ENCODE data around the gene MYBBP1A. TPM values are rescaled to one million over a fixed set of nuclear protein-coding genes. Genes with fewer than 3 reads are reported as not detected.

MYBBP1A gene
- total and polyA plus RNA-seq, 2 experiments from 2014 or later, result 23.7 to 44.1 TPM

DNA sequence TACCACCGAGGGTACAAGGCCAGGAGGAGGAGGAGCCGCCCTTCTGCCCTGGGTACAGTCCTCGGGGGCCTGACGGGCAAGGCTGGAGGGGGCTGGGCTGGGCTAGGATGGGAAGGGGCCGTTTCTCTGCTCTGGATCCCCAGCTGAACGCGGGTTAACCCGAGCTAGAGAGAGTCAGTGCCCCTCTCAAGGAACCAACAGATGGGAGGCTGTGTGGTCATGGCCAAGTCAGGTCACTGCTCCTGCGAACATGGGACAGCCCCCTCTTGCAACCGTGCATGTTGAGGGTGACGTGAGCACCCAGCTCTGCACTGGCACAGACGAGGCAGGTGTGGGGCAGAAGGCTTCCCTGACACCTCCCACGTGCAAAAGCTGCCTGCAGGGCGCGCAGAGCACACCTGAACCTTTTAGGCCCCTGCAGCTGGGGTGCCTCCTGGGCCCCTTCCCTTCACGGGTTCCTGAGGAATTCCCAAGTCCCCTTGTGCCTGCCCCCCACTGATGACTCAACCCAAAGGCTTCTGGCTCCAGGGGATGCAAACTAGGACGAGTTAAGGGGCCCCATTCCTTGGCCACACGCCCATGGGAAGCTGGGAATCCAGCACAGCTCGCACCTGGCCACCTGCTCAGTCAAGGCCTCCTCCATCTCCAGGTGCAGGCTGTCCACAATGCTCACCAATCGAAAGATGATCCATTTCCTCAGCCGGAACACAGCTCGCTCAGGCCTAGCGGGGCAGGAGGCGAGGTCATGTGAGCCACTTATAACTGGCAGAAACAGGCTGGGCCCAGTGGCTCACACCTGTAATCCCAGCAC lies 6.3 kb downstream of the MYBBP1A start:
- Histone ChIP-seq H3K36me3 (replicated peaks; ENCODE audit: insufficient read depth, low read depth) (no peaks in the 10 kb centered on the region), H2AFZ (no peak overlapping the region), H4K20me1 (ENCODE audit: insufficient read depth, poor library complexity, severe bottlenecking) (no peaks in the 10 kb centered on the region), H3K9me2 (replicated peaks; ENCODE audit: insufficient read depth) (no peaks in the 10 kb centered on the region), H3K27me3 (no peaks in the 10 kb centered on the region), H3K4me3 (no peak overlapping the region), H3K27ac (no peak overlapping the region), H3K4me1 (ENCODE audit: insufficient read depth) (peaks cover 2% of the 10 kb centered on the region), H3K9me3 (ENCODE audit: low read depth) (no peaks in the 10 kb centered on the region), H3K79me2 (peaks cover 6% of the 10 kb centered on the region), H3K4me2 (no peak overlapping the region)
- 91% methylated on average over 24 of the region's 24 CpGs for WGBS (ENCODE audit: low lambda C conversion rate, missing lambda C conversion rate)
- TF ChIP-seq CTCF (IDR thresholded peaks at IDR 0.05; ENCODE audit: poor library complexity) (no peak), EZH2 (IDR thresholded peaks at IDR 0.05; ENCODE audit: borderline replicate concordance) (no peak), EZH2phosphoT487 (IDR thresholded peaks at IDR 0.05; ENCODE audit: low read depth, severe bottlenecking, unreplicated experiment) (no peak)
- no peak for DNase-seq (ENCODE audit: low spot score)

DNA sequence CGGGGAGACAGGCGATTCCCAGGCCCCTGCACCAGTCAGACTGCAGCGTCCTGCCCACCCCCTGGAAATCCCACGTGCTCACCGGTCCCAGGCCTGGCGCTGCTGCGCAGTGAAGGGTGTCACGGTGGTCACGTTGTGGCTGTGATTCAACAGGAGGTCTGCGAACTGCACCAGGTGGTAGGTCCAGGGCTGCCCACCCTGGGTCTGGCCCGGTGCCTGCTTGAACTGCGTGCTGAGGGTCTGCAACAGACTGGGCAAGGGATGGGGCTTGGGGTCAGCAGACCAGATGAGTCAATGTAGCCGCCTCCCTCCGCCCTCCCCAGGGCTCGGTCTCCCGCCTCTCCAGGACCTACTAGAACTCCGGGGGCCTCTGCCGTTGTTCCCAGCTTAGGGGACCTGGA lies 7.1 kb downstream of the MYBBP1A start:
- no peak overlapping the region for H3K4me3 ChIP-seq

DNA sequence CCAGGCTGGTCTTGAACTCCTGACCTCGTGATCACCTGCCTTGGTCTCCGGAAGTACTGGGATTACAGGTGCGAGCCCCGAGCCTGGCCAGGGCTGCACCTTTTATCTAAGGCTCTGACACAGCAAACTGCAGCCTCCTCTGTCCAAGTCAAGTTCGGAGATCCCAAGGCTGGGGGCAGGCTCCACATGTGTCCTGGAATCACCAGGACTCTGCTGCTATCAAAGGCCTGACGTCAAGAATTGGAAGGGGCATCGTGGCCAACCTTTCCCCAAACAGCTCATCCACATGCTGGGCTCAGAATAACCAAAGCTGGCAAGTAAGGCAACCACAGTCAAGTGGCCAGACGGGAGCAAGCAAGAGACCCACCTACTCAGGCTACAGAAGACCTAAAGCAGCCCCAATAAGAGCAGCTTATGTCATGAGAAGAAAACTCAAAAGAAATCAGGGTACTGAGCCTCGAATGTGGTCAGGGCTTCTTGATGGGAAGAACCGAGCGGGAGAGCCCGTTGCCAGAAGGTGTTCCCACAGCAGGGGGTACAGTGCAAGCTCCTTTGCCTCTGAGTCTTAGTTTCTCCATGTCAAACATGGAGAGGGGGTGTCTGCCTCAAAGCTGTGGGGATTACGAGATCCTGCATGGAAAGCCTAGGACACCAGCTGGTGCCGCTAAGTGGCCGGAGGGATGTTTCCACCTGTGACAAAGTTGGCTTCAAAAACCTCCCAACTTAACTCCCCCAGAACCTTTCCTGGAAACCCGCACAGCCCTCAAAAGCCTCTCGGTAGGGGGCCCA lies 7.9 kb downstream of the MYBBP1A start:
- Histone ChIP-seq H3K36me3 (replicated peaks; ENCODE audit: insufficient read depth, low read depth) (no peaks in the 10 kb centered on the region), H3K4me2 (no peak overlapping the region), H3K4me3 (no peak overlapping the region), H4K20me1 (ENCODE audit: insufficient read depth, poor library complexity, severe bottlenecking) (no peaks in the 10 kb centered on the region), H2AFZ (no peak overlapping the region), H3K79me2 (no peaks in the 10 kb centered on the region), H3K27ac (no peak overlapping the region), H3K9me3 (ENCODE audit: low read depth) (no peaks in the 10 kb centered on the region), H3K4me1 (ENCODE audit: insufficient read depth) (no peaks in the 10 kb centered on the region), H3K9me2 (replicated peaks; ENCODE audit: insufficient read depth) (no peaks in the 10 kb centered on the region), H3K27me3 (no peaks in the 10 kb centered on the region)
- WGBS (ENCODE audit: low lambda C conversion rate, missing lambda C conversion rate), result 93% methylated on average over 17 of the region's 17 CpGs
- no peak for TF ChIP-seq CTCF (IDR thresholded peaks at IDR 0.05; ENCODE audit: poor library complexity)
- TF ChIP-seq EZH2phosphoT487 (IDR thresholded peaks at IDR 0.05; ENCODE audit: low read depth, severe bottlenecking, unreplicated experiment), result no peak
- no peak for DNase-seq (ENCODE audit: low spot score)

More for the DNA sequence above, 7.1 kb downstream of the MYBBP1A start:
- Histone ChIP-seq H3K9me3 (ENCODE audit: low read depth) (no peaks in the 10 kb centered on the region), H3K27ac (no peak overlapping the region), H3K27me3 (no peaks in the 10 kb centered on the region), H3K4me2 (no peak overlapping the region), H4K20me1 (ENCODE audit: insufficient read depth, poor library complexity, severe bottlenecking) (no peaks in the 10 kb centered on the region), H3K36me3 (replicated peaks; ENCODE audit: insufficient read depth, low read depth) (no peaks in the 10 kb centered on the region), H3K9me2 (replicated peaks; ENCODE audit: insufficient read depth) (no peaks in the 10 kb centered on the region), H2AFZ (no peak overlapping the region), H3K4me1 (ENCODE audit: insufficient read depth) (no peaks in the 10 kb centered on the region), H3K79me2 (no peaks in the 10 kb centered on the region)
- no peak for DNase-seq (ENCODE audit: low spot score)
- over 99% methylated on average over 17 of the region's 18 CpGs for WGBS (ENCODE audit: low lambda C conversion rate, missing lambda C conversion rate)
- no peak for TF ChIP-seq CTCF (IDR thresholded peaks at IDR 0.05; ENCODE audit: poor library complexity)
- no peak for TF ChIP-seq EZH2 (IDR thresholded peaks at IDR 0.05; ENCODE audit: borderline replicate concordance)
- no peak for TF ChIP-seq EZH2phosphoT487 (IDR thresholded peaks at IDR 0.05; ENCODE audit: low read depth, severe bottlenecking, unreplicated experiment)

All from hepatocyte (in vitro differentiated cells).